ENCODE data around the gene SMPD1. TPM values are rescaled to one million over a fixed set of nuclear protein-coding genes. Genes with fewer than 3 reads are reported as not detected.
A peak's percentile ranks its signal among the peaks of the same experiment; 100 is the strongest.

Gene SMPD1
- total RNA-seq, 1 donor from 2014 or later: 25.2 TPM

GRCh38 chr11:6404342-6405051, 14.2 kb downstream of the SMPD1 start:
- Histone ChIP-seq H3K27ac (ENCODE audit: low read depth, low read length) (no peak overlapping the region), H3K9me3 (ENCODE audit: insufficient read depth, low read depth, low read length) (no peaks in the 10 kb centered on the region), H3K79me2 (ENCODE audit: insufficient read depth, low read length) (no peaks in the 10 kb centered on the region), H3K9ac (ENCODE audit: low read length) (no peak overlapping the region), H3K4me2 (ENCODE audit: low read length) (peak overlapping the region; percentile 5), H3K36me3 (ENCODE audit: insufficient read depth, low read length) (no peaks in the 10 kb centered on the region), H4K20me1 (ENCODE audit: insufficient read depth, low read length) (peaks cover 32% of the 10 kb centered on the region), H2AFZ (ENCODE audit: low read depth, low read length) (no peak overlapping the region), H3K27me3 (ENCODE audit: insufficient read depth, low read length) (no peaks in the 10 kb centered on the region), H3K4me3 (ENCODE audit: insufficient read depth, low read depth, low read length) (no peak overlapping the region), H3K4me1 (ENCODE audit: insufficient read depth, low read length) (peaks cover 15% of the 10 kb centered on the region)
- Mint-ChIP-seq H3K4me3 (ENCODE audit: unreplicated experiment) (no peak overlapping the region), H3K4me1 (ENCODE audit: low read depth, unreplicated experiment) (peaks cover 15% of the 10 kb centered on the region), H3K27ac (ENCODE audit: unreplicated experiment) (no peak overlapping the region), H3K27me3 (ENCODE audit: low read depth, unreplicated experiment) (peaks cover 3% of the 10 kb centered on the region), H3K9me3 (ENCODE audit: unreplicated experiment) (no peaks in the 10 kb centered on the region), H3K36me3 (ENCODE audit: low read depth, unreplicated experiment) (peaks cover 15% of the 10 kb centered on the region)
- DNase-seq (ENCODE audit: low read depth) (peak; percentile 23), FAIRE-seq (no peak)
- TF ChIP-seq CTCF (IDR thresholded peaks at IDR 0.05; ENCODE audit: insufficient read depth, low read depth, low read length) (no peak), EZH2 (IDR thresholded peaks at IDR 0.05; ENCODE audit: insufficient read depth, low read length) (no peak)

GRCh38 chr11:6405052-6405667, 14.9 kb downstream of the SMPD1 start:
- Histone ChIP-seq H3K4me1 (ENCODE audit: insufficient read depth, low read length) (peaks cover 15% of the 10 kb centered on the region), H4K20me1 (ENCODE audit: insufficient read depth, low read length) (peaks cover 32% of the 10 kb centered on the region), H2AFZ (ENCODE audit: low read depth, low read length) (no peak overlapping the region), H3K79me2 (ENCODE audit: insufficient read depth, low read length) (no peaks in the 10 kb centered on the region), H3K4me3 (ENCODE audit: insufficient read depth, low read depth, low read length) (no peak overlapping the region), H3K27ac (ENCODE audit: low read depth, low read length) (no peak overlapping the region), H3K9me3 (ENCODE audit: insufficient read depth, low read depth, low read length) (no peaks in the 10 kb centered on the region), H3K36me3 (ENCODE audit: insufficient read depth, low read length) (no peaks in the 10 kb centered on the region), H3K27me3 (ENCODE audit: insufficient read depth, low read length) (no peaks in the 10 kb centered on the region), H3K4me2 (ENCODE audit: low read length) (no peak overlapping the region), H3K9ac (ENCODE audit: low read length) (no peak overlapping the region)
- Mint-ChIP-seq H3K4me1 (ENCODE audit: low read depth, unreplicated experiment) (peaks cover 15% of the 10 kb centered on the region), H3K9me3 (ENCODE audit: unreplicated experiment) (no peaks in the 10 kb centered on the region), H3K4me3 (ENCODE audit: unreplicated experiment) (no peak overlapping the region), H3K27ac (ENCODE audit: unreplicated experiment) (no peak overlapping the region), H3K36me3 (ENCODE audit: low read depth, unreplicated experiment) (peaks cover 16% of the 10 kb centered on the region), H3K27me3 (ENCODE audit: low read depth, unreplicated experiment) (peaks cover 3% of the 10 kb centered on the region)
- TF ChIP-seq CTCF (IDR thresholded peaks at IDR 0.05; ENCODE audit: insufficient read depth, low read depth, low read length) (no peak), EZH2 (IDR thresholded peaks at IDR 0.05; ENCODE audit: insufficient read depth, low read length) (no peak)
- FAIRE-seq: no peak
- peak; percentile 25 for DNase-seq (ENCODE audit: low read depth)

GRCh38 chr11:6405846-6406245, 15.6 kb downstream of the SMPD1 start:
- peak overlapping the region; percentile 16 for H3K27ac Mint-ChIP-seq (ENCODE audit: unreplicated experiment)
- Histone ChIP-seq H3K27ac (ENCODE audit: low read depth, low read length) (no peak overlapping the region), H3K4me1 (ENCODE audit: insufficient read depth, low read length) (peaks cover 15% of the 10 kb centered on the region), H3K4me3 (ENCODE audit: insufficient read depth, low read depth, low read length) (no peak overlapping the region), H3K9me3 (ENCODE audit: insufficient read depth, low read depth, low read length) (no peaks in the 10 kb centered on the region), H3K27me3 (ENCODE audit: insufficient read depth, low read length) (no peaks in the 10 kb centered on the region), H4K20me1 (ENCODE audit: insufficient read depth, low read length) (peaks cover 32% of the 10 kb centered on the region), H2AFZ (ENCODE audit: low read depth, low read length) (no peak overlapping the region), H3K79me2 (ENCODE audit: insufficient read depth, low read length) (no peaks in the 10 kb centered on the region), H3K36me3 (ENCODE audit: insufficient read depth, low read length) (no peaks in the 10 kb centered on the region), H3K4me2 (ENCODE audit: low read length) (no peak overlapping the region), H3K9ac (ENCODE audit: low read length) (no peak overlapping the region)
- no peak for DNase-seq (ENCODE audit: low read depth)
- H3K27me3 Mint-ChIP-seq (ENCODE audit: low read depth, unreplicated experiment): peaks cover 3% of the 10 kb centered on the region
- FAIRE-seq: no peak
- H3K4me3 Mint-ChIP-seq (ENCODE audit: unreplicated experiment): no peak overlapping the region
- TF ChIP-seq CTCF (IDR thresholded peaks at IDR 0.05; ENCODE audit: insufficient read depth, low read depth, low read length) (no peak), EZH2 (IDR thresholded peaks at IDR 0.05; ENCODE audit: insufficient read depth, low read length) (no peak)
- H3K9me3 Mint-ChIP-seq (ENCODE audit: unreplicated experiment): no peaks in the 10 kb centered on the region
- H3K36me3 Mint-ChIP-seq (ENCODE audit: low read depth, unreplicated experiment): peaks cover 17% of the 10 kb centered on the region
- peaks cover 15% of the 10 kb centered on the region for H3K4me1 Mint-ChIP-seq (ENCODE audit: low read depth, unreplicated experiment)
